SK-N-DZ (cell line): ENCODE results near the gene ATG4A. TPM values are rescaled to one million over a fixed set of nuclear protein-coding genes. Genes with fewer than 3 reads are reported as not detected.
A peak's percentile ranks its signal among the peaks of the same experiment; 100 is the strongest.

ENCODE experiments used
- DNase-seq: peaks from one replicate; pipeline ENCODE4 v3.0.0-alpha.2; 2015; ENCODE audit warnings: low spot score
- polyA plus RNA-seq, 2 experiments: library from polyadenylated mRNA; depleted of rRNA; stranded (reverse); fragments of >200 nt; gene quantifications; 2 replicates each; pipeline ENCODE4 v1.2.3, GENCODE V29; 2014

Gene ATG4A, protein sequence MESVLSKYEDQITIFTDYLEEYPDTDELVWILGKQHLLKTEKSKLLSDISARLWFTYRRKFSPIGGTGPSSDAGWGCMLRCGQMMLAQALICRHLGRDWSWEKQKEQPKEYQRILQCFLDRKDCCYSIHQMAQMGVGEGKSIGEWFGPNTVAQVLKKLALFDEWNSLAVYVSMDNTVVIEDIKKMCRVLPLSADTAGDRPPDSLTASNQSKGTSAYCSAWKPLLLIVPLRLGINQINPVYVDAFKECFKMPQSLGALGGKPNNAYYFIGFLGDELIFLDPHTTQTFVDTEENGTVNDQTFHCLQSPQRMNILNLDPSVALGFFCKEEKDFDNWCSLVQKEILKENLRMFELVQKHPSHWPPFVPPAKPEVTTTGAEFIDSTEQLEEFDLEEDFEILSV
- polyA plus RNA-seq (2014; cell fraction: cytosol; rRNA removed), result 5.2 and 7.6 TPM in 2 replicates
- polyA plus RNA-seq (2014; cell fraction: nucleus; rRNA removed), result 9.4 and 9.5 TPM in 2 replicates

DNA sequence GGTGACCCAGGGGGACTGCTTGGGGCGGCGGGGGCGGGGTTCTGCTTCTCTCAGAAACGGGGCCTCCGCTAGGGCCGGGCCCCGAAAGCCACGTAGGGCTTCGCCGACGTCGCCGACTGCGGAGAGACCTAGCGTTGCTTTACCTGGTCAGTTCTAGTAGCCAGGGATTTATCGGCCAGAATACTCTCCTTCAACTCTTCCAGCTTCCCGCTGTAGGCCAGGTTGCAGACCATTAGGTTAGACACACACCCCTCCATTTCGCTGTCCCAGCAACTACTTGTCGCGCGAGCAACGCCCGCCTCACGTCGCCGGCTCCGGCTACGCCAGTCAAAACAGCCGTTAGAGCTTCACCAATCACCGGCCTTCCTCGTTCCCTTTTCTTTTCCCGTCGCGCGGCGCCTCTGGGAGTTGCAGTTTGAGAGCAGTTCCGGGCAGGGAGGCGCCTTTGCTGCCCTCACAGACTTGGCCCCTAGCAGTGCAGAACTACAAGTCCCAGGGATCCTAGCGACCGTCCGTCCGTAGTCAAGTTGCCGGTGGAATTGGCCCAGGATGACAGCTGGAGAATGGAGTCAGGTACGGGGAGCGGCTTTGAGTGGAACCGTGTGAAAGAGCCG, at the start of gene ATG4A, which contains the start of gene PSMD10:
Gene ATG4A (plus strand): TSS at position 515 of the 614 bp plus-strand sequence. CDS start 49 bp downstream, at position 564.
Gene PSMD10 (minus strand): TSS at position 279 of the 614 bp plus-strand sequence. CDS start 22 bp downstream, at position 257.
- peak; percentile 92 for DNase-seq

DNA sequence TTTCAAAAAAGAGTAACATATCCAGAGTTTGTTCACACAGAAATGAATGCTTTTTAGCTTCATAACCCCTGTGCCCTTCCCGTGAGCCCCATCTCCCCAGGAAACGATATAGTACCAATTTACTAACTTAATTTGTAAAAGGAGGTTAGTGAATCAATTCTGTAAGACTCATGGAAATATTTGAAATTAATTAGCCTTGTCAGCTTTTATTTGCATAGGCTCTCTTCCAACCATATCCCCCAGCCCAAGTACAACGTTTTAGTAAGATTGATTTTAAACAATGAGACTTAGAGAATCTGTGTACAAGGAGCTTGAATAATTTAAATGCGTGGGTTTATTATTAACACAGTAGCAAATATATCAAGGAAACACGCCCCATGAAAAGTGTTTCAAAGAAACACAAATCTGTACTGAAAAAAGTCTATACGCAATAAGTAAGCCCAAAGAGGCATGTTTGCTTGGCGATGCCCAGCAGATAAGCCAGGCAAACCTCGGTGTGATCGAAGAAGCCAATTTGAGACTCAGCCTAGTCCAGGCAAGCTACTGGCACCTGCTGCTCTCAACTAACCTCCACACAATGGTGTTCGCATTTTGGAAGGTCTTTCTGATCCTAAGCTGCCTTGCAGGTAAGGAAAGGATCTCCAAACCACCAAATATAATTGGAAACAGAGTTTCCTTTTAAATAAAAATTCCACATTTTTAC, 46.9 kb upstream of the ATG4A start, which contains the start of gene VSIG1:
Gene VSIG1 (plus strand): TSS at position 512 of the 703 bp plus-strand sequence. CDS start 66 bp downstream, at position 578.
- no peak for DNase-seq

DNA sequence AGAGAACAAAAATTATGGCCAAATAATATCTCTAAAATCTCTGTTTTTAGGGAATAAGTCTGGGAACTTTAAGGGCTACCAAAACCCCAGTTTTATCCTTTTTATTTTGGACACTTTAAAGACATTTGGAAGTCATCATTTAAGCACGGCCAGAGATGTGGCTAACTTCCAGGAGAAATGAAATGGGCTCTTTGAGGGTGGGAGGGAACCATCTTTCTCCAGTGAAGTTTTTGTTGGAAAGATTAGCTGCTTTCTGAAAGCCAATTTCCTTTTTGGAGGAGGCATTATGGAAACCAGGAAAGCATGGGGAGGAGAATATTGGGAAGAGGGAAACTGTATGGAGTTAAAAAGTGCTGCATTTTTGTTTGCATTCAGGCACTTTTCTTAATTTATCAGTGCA, 41.9 kb upstream of the ATG4A start:
- DNase-seq, result no peak

DNA sequence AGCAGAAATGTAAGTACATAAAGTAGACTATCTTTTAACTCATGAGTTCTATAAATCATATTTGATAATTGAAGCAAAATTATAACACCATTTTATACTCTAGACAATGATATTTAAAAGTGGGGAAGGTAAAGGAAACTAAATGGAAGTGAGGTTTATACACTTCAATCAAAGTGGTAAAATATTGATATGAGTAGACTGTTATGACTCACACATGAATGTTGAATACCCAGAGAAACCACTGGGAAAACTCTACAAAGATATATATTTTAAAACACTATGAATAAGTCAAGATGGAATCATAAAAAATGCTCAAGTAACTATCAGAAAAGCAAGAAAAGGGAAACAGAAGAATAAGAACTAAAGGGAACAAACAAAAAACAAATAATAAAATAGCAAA, 38.4 kb upstream of the ATG4A start:
- DNase-seq, result no peak

DNA sequence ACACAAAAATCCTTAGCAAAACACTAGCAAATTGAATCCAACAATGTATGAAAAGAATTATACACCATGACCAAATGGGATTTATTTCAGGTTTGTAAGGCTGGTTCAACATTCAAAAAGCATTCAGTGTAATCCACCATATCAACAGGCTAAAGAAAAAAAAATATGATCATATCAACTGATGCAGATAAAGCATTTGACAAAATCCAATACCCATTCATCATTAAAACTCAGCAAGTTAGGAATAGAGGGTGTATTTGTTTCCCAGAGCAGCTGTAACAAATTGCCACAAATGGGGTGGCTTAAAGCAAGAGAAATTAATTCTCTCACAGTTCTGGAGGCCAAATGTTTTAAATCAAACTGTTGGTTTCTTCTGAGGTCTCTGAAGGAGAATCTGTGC, 36.0 kb upstream of the ATG4A start:
- DNase-seq, result no peak

DNA sequence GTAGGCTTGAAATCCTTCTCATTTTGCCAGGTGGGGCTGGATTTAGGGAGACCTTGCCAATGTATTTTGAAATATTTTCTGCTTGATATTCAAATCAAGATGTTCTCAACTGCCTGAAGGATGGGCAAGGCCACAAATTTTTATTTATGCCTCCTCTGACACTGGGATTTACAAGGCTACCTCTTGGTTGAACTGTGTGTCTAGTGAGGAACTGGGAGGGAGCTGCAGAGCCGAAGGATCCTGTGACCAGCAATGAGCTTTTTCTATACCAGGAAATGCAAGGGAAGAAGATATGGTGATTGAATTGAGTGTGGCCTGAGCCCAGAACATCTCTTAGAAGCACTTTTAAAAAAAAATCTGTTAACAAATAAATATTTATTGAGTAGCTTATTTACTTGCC, 31.8 kb upstream of the ATG4A start:
- DNase-seq, result no peak

DNA sequence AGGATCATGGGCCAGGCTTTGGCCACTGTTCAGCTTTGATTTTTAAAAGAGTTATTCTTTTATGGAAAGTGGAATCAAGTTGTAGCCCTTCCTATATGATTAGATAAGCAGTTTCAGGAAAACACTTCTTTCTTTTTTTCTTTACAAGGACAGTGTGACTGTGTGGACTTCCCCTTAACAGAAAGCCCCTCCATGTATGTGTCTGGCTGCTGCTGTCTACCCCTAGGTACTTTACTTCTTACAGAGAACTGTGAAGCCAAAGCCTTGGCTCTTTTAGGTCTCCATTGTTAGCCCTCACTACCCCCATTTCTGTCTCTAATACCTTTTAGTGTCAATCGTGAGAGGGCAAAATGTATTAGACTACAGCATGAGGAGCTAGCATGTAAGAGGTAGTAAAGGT, 27.6 kb upstream of the ATG4A start:
- no peak for DNase-seq

DNA sequence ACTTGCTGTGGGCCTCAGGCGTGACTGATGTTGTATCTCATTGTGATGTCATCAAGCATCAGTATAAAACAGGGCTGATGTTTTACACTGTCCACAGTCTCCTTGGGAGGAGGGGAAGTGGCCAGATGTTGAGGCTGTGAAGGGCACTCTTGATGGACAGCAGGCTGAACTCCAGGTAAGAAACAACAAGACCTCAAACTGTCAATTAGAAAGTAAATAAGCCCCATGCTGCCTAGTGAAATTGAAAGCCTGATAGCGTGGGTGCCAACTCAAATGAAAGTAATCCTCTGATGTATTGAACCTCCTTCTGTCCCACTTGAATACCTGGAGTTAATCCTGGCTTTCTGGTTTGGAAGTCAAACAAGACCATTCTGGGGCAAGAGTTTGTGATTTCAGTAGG, 27.0 kb upstream of the ATG4A start:
- no peak for DNase-seq

DNA sequence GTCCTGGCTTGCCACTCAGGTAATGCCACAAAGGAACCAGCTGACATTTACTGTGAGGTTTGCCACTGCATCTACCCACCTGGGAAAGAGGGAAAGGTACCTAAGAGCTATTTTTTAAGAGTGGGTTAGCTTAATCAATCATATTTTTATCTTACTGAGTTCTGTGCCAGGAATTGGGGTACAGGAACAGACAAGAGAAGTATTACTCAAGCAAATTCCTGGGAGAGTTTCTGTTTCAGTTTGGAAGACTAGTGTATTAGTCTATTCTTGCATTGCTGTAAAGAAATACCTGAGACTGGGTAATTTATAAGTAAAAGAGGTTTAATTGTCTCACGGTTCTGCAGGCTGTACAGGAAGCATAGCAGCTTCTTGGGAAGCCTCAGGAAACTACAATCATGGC, 23.5 kb upstream of the ATG4A start:
- DNase-seq, result no peak

DNA sequence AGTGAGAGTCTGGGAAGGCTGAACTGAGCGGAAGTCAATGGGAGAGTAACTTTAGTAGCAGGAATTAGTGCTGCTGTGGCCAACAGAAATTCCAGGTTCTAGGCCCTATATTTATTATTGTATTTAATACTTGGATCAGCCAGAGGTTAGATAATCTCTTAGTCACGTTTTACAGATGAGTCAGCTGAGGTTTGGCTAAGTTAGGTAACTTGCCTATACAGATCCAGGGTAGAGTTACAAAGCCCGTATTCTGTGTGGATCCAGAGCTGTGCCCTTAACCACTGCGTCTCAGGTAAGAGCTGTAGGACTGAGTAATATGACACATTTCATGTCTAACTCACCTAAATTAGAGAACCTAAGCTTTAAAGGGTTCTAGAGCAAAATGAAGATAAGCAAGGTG, 20.7 kb upstream of the ATG4A start:
- DNase-seq, result no peak

DNA sequence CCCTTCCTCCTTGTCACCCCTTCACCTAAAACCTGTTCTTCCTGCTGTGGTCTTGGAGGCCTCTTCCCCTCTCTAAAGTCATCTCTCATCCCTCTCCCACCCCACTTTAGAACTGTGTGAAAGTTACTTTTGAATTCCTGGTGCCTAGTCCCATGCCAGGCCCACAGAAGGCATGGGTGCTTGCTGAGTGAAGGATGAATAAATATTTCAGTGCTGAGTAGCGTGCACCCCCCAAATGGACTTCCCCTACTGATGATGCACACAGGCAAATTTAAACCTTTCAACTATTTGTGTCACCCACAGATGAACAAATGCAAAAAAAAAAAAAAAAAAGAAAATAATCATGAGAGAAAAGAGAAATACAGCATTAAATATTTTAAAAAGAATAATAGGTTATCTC, 20.0 kb upstream of the ATG4A start:
- DNase-seq, result no peak

DNA sequence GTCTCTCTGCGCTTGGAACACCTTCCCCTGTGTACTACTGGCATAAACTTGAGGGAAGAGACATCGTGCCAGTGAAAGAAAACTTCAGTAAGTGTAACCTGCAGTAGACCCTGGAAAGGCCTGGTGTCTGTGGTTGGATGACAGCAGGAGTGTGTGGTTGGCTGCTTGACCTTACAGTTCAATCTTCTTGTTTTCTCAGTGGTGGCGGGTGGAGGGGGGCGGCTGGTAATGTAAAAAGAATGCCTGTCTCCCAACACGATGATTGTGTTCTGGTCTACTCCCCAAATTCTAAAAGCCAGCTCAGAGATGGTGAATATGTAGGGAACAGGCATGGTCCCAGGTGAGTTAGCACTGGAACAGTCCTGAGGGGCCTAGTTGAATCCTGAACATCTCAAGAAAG, 18.8 kb upstream of the ATG4A start:
- DNase-seq, result no peak

DNA sequence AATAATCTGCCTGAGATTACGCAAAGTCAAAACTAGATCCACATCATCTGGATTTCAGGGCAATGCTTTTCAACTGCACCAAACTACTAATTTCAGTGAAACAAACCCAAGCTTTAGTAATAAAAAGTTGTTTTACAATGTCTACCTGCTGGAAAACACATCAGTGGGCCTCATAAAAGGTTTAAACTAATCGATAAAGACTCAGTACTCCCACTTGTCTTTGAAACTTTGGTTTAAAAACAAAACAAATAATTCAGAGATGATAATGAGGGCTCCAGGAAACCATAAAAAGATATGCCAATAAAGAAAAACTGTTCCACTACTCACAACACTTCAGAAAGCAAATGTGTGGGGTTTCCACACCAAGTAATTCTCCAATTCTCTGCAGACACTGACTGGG, 10.5 kb upstream of the ATG4A start:
- DNase-seq, result no peak

DNA sequence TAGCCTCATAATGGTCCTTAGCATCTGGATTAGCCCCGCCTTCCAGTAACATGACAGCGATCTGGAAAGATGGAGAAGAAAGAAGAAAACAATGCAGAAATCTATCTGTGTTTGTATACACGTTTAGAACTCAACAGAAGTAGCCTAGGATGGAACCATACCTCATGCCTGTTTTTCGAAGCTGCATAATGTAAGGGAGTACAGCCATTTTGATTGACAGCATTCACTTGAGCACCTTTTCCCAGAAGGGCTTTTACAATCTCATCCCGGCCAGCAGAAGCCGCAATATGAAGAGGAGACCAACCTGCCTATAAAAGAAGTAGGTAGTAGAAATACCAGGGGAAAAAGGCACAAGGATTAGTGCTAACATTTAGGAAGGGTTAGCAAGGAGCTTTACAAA, 3.8 kb upstream of the ATG4A start:
- DNase-seq, result no peak

DNA sequence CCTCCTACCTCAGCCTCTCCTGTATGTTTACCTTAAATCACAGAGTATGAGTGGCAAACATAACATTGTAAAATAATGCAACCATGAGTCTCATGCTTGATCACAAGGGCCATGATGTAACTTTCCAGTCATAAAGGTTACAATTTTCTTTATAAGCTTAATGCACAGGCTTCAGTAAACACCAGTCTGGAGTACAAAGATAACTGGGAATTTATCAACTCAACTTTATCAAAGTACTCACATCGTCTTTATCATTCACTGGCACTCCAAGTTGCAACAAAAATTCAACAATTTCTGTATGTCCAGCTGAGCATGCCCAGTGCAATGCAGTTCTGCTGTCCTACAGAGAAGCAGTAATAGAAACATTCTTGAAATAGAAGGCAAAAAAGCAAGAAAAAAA, 3.1 kb upstream of the ATG4A start:
- no peak for DNase-seq

DNA sequence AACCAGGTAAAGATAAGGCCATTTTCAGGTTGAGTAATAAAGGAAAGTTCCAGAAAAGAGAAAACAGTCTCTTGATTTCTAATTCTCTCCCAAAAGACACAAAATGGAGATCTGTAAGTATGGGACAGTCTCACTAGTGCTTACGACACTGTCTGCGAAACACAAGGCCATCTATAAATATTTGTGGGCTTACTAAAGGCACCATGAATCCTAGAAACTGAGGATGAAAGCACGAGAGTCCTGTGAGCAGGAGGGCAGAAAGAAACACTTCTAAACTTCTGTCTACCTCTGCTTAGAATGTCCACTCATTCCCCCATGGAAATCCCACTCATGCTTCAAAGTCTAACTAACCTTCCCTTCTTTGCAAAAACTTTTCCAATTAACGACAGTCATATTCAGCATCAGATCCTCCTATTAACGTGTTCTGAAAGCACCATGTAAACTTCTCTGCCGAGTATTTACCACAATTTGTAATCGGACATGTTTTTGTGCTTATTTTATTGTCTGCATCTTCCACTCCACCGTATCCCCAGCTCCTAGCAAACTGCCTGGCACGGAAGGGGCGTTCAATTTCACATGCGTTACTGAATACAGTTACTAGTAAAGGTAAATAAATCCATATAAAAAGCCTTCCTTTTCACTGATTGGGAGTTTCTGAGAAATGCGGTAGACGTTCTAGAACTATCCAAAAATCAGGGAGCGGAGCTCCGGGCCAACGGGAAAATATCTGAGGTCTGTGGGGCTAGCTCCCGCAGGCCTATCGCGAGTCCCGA, 901 bp upstream of the ATG4A start:
- no peak for DNase-seq

DNA sequence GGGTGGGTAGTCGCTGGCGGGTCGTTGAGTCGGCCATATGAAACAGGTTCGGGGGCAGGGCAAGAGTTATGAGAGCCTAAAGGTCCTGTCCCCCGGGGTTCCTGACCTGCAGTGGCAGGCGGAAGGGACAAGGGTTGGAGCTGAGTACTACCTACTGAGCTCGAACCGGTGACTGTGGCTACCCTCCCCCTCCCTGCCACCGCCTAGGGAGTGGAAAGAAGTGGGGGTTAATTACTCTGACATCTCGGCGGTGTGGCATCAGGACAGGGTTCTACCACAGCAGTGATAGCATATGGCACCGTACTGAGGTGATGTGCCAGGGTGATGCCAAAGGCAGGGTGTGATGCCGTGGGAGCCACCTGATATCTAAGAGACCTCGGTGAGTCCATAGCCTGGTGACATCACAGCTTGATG, 307 bp downstream of the ATG4A start:
- no peak for DNase-seq

DNA sequence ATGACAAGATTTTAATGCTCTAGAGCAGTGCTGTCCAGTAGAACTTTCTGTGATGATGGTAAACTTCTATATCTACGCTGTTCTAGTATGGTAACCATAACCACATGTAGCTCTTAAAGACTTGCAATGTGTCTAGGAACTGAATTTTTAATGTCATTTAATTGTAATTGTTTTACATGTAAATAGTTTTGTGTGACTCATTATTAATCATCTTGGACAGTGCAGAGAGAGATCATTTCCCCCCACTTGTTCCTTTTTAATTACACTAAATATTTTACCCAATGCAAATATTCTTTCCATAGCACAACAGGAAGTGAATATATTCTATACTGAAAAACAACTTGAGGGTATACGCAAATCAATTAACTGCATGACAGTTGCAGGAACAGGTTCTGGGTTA, 5.8 kb downstream of the ATG4A start:
- DNase-seq, result no peak

DNA sequence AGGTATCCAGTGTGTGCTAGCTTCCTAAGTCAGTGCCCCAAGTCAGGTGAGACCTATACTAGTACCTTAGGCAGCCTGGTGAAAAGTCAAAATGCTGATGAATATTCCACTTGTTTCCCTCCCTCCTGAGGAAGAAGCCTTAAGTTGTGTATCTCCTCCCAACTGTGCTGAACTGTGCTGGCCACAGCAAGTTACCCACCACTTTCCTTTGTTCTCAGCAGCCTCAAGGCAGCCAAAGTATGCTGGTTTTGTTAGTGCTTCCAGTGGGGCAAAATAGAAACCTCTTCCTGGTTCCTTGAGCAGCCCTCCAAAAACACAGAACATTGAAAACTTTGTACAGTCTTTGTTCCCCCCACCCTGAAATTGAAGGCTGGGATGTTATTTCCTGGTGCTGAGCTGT, 13.9 kb downstream of the ATG4A start:
- DNase-seq, result no peak

DNA sequence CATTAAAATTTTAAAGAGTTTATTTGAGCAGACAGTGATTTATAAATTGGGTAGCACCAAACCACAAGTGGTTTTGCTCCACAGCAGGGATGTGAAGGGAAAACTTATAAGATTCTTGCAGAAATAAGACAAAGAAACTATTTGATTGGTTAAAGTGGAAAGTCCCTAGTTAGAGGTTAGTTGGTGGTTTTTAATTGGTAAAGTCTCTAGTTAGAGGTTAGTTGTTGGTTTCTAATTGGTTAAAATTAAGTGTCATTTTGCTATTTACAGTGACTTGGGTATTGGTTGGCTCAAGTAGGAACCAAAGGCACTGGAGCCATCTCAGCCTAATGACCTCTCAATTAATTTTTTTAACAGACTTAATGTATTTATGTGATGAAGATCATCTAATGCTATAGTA, 23.0 kb downstream of the ATG4A start:
- no peak for DNase-seq

DNA sequence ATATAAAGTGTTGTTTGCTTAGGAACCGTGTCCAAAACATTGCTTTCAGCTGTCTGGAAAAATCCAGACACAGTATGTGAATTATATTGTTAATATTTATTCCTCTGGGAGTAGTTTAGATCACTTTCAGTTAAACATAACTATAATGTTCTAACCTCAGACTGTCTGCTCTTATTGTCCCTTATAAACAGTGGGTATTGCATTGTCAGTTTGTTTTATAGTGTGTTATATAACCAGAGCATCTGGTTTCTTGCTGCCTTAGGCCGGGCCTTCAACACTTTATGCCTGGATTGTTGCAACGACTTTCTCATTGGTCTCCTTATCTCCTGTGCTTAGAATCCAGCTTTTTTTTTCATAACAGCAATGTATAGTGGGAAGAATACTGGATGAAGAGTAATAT, 26.4 kb downstream of the ATG4A start:
- DNase-seq, result no peak

DNA sequence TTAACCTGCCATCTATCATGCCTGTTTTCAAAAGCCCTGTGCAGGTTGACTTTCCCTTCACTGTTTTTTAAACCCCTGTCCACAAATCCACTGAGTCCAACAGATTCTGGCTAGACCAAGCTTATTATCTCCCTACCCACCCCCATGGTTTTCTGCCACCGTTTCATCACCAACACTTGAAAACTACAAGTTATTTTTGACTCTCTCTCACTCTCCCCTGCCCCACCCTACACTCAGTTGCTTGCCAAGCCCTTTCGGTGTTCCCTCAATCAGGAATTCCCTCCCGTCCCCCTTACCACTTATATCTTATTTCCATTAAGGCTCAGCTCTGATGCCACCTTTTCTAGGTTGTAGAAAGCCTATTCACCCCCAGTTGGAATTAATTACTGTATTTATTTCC, 29.7 kb downstream of the ATG4A start:
- no peak for DNase-seq
